D721Med (cell line): ENCODE results near the gene ASNS.

Experiments
- DNase-seq: peaks from one replicate; pipeline ENCODE4 v3.0.0; 2011; ENCODE audit warnings: low spot score; ENCODE audit not compliant: insufficient read length
- FAIRE-seq: peaks from 2 replicates; lab custom pipeline; 2011; peaks lifted over from hg19 to GRCh38; lab: Jason Lieb, UNC
- TF ChIP-seq, protein P1 (sequence below): IDR thresholded peaks from 2 replicates; pipeline ENCODE4 v1.5.1; 2012; ENCODE audit warnings: mild to moderate bottlenecking, control low read depth; ENCODE audit not compliant: insufficient read depth; ENCODE audit errors: missing control alignments

ASNS gene

DNA sequence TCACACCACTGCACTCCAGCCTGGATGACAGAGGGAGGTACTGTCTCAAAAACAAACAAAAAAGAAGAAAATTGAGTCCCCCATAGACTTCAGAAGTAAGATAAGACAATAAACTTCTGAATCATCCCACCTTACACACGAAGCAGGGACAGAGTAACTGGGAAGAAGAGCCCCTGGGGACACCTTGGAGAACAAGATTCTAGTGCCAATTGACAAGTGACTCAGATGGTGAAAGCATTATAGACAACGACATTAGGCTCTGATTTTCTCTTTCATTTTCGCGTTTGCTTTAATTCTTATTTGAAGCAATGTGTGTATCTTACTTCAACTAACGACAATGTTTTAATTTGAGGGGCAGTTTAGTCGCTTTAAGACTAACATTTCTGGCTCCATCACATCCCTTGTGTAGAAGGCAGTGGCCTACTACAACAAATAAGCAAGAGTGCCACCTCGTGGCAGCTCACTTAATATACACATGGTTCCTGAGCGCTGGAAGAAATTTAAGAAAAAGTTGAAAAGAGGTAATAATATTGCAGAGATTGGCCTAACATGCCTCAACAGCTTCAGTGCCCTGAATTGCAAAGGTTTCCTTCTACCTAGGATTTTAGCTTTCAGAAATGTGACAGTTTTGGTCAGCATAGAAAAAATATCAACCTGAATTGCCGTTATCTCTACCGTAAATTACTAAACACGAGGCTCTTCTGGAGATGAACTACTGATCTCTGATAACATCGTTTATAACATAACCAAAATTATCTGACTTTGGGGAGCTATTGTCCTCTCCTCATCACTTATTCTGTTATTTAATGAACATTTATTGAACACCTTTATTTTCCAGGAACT is 36.7 kb downstream of the ASNS start:
- DNase-seq (no peak), FAIRE-seq (peak; percentile 77)
- TF ChIP-seq, protein P1, sequence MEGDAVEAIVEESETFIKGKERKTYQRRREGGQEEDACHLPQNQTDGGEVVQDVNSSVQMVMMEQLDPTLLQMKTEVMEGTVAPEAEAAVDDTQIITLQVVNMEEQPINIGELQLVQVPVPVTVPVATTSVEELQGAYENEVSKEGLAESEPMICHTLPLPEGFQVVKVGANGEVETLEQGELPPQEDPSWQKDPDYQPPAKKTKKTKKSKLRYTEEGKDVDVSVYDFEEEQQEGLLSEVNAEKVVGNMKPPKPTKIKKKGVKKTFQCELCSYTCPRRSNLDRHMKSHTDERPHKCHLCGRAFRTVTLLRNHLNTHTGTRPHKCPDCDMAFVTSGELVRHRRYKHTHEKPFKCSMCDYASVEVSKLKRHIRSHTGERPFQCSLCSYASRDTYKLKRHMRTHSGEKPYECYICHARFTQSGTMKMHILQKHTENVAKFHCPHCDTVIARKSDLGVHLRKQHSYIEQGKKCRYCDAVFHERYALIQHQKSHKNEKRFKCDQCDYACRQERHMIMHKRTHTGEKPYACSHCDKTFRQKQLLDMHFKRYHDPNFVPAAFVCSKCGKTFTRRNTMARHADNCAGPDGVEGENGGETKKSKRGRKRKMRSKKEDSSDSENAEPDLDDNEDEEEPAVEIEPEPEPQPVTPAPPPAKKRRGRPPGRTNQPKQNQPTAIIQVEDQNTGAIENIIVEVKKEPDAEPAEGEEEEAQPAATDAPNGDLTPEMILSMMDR = peak; percentile 85

DNA sequence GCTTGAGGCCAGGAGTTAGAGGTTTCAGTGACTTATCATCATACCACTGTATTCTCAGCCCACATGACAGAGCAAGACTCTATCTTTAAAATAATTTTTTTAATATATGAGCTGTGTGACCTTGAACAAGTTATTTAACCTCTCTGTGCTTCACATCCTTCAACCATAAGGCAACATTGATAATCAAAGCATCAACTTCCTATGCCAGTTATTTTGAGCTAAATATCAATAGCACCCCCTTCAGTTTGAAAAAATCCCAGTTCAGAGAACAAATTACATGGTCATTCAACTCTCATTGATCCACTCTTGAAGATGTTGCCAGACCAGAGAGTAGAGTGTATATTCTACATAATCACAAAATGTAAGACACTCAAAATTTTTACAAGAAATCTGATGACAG is 53.0 kb downstream of the ASNS start:
- no peak for DNase-seq
- TF ChIP-seq, protein P1 = peak; percentile 50
- FAIRE-seq = no peak

DNA sequence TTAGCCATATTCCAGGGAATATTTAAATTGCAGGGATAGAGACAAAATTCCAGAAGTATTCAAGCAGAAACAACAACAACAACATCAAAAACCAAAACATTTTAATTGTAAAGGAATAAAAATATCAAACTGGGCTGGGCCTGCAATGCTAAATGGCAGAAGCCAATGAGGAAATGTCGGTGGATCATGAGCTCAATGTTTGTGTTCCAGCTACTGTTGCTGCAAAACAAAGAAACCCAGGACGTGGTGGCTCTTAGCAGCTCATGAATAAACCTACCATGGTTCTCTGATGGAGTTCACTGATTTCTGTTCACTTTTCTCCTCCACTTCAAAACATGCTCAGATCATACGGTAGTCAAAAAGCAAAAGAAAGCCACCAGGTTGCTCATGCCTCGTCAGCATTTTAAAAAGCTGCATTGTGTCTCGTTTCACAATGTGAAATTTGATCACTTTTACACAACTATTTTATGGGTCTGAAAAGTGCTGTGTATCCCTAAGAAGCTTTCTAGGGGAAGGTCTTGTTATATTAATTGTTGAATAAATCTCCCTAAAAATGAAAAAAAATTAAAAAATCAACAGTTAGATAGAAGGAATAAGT is 54.0 kb downstream of the ASNS start:
- FAIRE-seq (no peak), DNase-seq (no peak)
- TF ChIP-seq, protein P1 = no peak
